KOPT-K1 (cell line): Measurements from ENCODE around the gene KRTAP19-8.

Experiments used
- H3K27ac ChIP-seq: fragments of 200-600 bp; sonication (generic); 2 replicates; pipeline ENCODE4 v1.5.1; 2016; ENCODE audit warnings: antibody characterized with exemption, mild to moderate bottlenecking, low read depth, low read length; ENCODE audit not compliant: poor library complexity, severe bottlenecking
- H3K36me3 ChIP-seq: fragments of 200-600 bp; sonication (generic); 2 replicates; pipeline ENCODE4 v1.5.1; 2017; ENCODE audit warnings: antibody characterized with exemption, mild to moderate bottlenecking, low read length, moderate library complexity; ENCODE audit not compliant: insufficient read depth
- H3K9me3 ChIP-seq: fragments of 200-600 bp; sonication (generic); 2 replicates; pipeline ENCODE4 v1.5.1; 2017; ENCODE audit warnings: antibody characterized with exemption, low read length, mild to moderate bottlenecking; ENCODE audit not compliant: insufficient read depth, poor library complexity, severe bottlenecking

KRTAP19-8 gene, protein sequence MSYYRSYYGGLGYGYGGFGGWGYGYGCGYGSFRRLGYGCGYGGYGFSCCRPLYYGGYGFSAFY

DNA sequence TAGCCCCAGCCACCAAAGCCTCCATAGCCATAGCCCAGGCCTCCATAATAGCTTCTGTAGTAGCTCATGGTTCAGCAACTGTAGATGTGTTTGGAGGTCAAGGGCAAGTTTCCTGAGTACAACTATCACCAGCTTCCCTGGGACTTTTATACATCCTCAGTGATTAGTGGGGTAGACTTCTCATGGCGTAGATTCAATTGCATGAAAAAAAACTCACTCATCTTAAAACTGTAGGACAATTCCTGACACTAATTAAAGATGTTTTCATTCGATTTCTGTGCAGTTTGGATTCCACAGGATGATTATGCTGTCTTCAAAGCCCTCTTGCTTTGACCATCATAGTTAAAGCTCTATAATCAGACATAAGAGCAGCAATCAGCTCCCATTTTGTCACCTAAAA is at the start of gene KRTAP19-8:
TSS of gene KRTAP19-8 (minus strand) at position 101 of the 400 bp plus-strand sequence. CDS start at position 68, 33 bp downstream.
- H3K36me3 ChIP-seq: no peaks in the 10 kb centered on the region
- no peaks in the 10 kb centered on the region for H3K9me3 ChIP-seq
- no peak within 1 kb of the TSS for H3K27ac ChIP-seq

DNA sequence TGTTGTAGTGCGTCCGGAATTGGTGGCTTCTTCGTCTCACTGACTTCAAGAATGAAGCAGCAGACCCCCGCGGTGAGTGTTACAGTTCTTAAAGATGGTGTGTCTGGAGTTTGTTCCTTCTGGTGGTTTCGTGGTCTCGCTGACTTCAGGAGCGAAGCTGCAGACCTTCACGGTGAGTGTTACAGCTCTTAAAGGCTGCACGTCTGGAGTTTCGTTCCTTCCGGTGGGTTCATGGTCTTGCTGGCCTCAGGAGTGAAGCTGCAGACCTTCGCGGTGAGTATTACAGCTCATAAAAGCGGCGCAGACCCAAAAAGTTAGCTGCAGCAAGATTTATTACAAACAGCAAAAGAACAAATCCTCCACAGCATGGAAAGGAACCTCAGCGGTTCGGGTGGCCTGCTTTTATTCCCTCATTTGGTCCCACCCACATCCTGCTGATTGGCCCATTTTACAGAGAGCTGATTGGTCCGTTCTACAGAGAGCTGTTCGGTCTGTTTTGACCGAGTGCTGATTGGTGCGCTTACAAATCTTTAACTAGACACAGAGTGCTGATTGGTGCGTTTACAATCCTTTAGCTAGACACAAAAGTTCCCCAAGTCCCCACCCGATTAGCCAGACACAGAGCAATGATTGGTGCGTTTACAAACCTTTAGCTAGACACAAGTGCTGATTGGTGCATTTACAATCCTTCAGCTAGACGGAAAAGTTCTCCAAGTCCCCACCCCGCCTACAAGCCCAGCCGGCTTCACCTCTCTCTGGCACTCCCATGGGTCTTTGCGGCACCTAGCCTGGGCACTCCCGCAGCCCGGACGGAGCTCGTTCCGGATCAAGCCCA is 49.6 kb upstream of the KRTAP19-8 start:
- Histone ChIP-seq H3K9me3 (no peaks in the 10 kb centered on the region), H3K27ac (no peak overlapping the region), H3K36me3 (no peaks in the 10 kb centered on the region)

DNA sequence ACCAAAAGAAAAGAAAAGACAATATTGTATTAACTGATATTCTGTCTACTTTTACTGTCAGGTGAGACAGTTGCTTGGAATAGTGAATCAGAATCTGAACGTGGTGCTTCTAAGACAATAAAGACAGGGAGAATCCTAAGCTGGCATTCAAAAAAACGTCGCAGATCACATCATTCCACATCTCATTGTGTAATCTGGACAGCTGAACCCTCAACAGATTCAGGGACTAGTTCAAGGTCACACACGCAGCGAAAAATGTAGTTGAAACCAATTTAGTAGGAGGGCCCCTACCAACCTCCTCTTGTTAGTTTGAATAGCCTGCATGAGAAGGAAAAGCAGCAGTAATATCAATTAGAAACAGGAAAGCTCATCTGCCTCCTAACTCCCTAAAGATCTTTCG is 46.4 kb upstream of the KRTAP19-8 start:
- Histone ChIP-seq H3K9me3 (no peaks in the 10 kb centered on the region), H3K36me3 (no peaks in the 10 kb centered on the region), H3K27ac (no peak overlapping the region)

DNA sequence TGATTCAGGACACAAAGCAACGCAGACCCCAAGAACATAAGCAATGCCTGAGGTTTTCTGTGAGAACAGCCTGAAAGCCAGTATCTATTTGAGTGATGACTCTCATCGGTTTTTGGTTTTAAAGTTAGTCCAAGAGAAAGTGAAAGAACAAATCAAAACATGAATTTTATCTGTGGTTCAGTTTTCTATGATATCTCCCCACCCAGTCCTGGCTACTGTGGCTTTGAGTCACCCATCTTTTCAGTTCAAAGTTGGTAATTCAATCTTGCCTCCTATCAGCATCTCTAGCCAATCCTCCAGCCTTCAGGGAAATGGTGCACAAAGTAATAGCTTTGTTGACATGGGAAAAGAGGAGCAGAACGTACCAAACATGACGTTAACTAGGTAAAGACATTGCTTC is 40.5 kb upstream of the KRTAP19-8 start:
- Histone ChIP-seq H3K36me3 (no peaks in the 10 kb centered on the region), H3K9me3 (no peaks in the 10 kb centered on the region), H3K27ac (no peak overlapping the region)

DNA sequence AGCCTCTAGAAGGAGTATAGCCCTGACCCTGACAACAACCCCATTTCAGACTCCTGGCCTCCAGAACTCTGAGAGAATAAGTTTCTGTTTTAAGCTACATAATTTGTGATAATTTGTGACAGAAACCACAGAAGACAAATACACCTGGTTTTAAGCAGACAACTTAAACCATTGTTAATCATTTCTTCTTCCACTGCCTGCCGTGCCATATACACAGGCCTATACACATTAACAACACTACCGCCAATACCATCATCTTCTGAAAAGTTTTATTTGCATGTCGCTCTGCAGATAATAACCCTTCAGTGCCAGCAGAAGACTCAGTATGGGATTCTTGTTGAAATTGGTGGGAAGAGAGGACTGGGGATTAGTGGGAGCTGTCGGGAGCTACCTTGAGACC is 39.9 kb upstream of the KRTAP19-8 start:
- H3K9me3 ChIP-seq: no peaks in the 10 kb centered on the region
- H3K36me3 ChIP-seq: no peaks in the 10 kb centered on the region
- no peak overlapping the region for H3K27ac ChIP-seq

DNA sequence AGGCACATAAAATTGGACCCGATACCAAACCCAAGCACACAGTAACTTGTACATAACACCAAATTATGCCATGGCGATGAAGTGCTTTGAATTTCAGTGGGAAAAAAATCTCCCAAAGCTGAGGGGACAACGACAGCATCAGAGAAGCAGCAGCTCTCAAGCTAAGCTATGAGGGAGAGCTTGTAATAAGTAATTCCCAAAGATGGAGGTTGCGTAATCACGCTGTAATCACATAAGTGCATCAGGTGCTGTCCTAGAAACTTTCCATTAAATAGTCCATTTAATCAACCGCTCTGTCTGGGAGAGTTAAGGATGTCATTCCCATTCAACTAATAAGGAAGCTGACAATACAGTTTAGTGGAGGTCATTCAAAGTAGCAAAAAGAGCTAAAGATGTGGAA is 37.6 kb upstream of the KRTAP19-8 start:
- Histone ChIP-seq H3K36me3 (no peaks in the 10 kb centered on the region), H3K9me3 (no peaks in the 10 kb centered on the region), H3K27ac (no peak overlapping the region)

DNA sequence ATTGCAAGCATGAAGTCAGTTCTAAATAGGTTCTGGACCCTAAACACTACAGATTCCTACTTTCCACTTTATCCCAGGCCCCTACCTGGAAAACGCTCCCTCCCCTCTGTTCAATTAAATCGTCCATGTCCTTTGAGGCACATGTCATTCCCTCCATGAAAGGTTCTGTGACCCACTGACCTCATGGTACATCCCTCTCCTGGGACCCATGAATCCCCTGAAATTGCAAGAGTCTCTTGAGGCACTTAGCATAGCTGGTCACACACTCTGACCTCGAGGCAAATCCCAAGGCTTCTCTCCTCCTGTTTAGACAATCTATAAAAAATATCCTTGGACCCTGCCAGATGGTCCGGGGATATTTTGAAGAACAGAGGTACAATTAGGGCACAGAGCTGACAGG is 34.3 kb upstream of the KRTAP19-8 start:
- H3K9me3 ChIP-seq: no peaks in the 10 kb centered on the region
- no peak overlapping the region for H3K27ac ChIP-seq
- no peaks in the 10 kb centered on the region for H3K36me3 ChIP-seq

DNA sequence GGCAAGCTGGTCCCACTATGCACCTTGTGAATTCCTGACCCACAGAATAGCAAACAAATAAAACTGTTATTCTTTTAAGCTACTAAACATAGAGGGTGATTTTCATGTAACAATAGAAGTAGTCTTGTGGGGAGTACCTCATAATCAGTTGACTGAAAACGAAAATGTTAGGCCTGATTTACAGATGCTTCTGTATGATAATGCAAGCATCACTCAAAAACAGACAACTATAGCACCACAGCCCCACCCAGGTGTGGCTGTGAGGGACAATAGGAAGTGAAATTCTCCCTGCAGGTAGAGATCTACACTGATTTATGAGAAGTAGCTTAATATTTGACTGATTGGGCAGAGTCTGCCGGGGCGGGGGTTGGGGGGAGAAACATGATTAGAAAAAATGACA is 26.5 kb upstream of the KRTAP19-8 start:
- Histone ChIP-seq H3K27ac (no peak overlapping the region), H3K9me3 (no peaks in the 10 kb centered on the region), H3K36me3 (no peaks in the 10 kb centered on the region)

DNA sequence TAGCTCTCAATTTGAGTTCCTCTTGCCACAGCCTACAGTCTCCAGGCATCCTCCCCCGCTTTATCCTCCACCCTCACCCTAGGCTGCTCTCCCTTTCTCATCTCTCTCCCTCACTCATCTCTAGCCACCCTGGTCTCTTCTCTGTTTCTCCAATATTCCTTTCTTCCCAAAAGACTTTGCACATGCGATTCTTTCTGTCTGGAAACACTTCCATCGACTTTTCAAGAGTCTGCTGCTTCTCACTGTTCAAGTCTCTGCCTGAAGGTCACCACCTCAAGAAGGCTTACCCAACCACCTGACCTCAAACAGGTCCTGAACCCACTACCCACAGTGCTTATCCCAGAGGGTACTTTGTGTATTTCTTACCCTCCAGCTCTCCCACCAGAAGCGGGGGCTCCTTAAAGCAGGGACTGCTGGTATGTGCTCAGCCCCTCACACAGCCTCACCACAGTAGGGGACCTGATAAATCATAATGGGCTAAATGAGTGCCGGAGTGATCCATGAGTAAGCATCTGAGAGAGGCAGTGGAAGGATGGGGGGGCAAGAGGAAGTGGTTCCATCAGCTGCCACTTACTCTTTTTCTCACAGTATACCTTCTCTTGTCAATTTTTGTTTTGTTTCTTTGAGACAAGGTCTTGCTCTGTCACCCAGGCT is 14.3 kb upstream of the KRTAP19-8 start:
- Histone ChIP-seq H3K27ac (no peak overlapping the region), H3K36me3 (no peaks in the 10 kb centered on the region), H3K9me3 (no peaks in the 10 kb centered on the region)

DNA sequence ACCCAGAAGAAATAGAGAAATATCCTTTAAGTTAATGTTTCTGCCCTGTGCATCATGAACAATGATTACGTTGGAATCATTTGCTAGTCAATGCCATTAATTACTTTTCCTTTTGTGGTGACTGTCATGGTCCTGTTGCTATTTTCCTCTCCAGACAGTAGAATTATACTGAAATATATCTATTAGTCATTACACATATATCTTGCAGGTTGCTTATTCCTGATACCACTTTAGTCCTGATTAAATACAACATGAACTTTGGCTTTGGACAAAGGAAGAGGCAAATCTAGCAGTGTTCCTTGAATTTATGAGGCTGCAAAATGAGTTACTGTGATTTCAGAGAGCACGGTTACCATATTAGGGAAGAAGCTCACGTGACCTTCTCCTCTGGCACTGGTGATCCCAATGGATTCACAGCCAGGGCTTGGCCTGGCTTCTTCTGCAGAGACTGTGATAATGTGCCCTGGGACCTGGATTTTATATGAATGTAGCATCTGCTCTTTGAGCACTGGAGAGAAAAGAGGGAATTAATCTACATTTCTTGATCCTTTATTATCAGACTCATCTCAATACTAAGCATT is 12.4 kb upstream of the KRTAP19-8 start:
- Histone ChIP-seq H3K27ac (no peak overlapping the region), H3K9me3 (no peaks in the 10 kb centered on the region), H3K36me3 (no peaks in the 10 kb centered on the region)

DNA sequence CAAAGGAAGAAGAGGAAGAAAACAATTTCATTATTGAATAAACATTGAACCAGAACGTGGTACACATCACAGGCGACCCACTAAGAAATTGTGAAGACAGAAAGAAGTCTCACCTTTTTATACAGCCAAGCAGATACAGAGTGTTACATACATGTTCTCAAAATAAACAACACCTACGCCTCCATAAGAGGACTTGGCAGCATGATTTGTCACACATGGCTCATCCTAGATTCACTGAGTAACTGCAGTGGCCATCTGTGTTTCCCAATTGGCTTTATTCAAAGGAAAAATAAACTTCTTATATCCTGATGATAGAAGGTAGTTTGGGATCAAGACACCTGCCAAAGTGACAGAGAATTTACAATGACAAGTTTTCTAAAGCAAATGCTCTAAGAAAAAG is 7.6 kb upstream of the KRTAP19-8 start:
- Histone ChIP-seq H3K36me3 (no peaks in the 10 kb centered on the region), H3K9me3 (no peaks in the 10 kb centered on the region), H3K27ac (no peak overlapping the region)

DNA sequence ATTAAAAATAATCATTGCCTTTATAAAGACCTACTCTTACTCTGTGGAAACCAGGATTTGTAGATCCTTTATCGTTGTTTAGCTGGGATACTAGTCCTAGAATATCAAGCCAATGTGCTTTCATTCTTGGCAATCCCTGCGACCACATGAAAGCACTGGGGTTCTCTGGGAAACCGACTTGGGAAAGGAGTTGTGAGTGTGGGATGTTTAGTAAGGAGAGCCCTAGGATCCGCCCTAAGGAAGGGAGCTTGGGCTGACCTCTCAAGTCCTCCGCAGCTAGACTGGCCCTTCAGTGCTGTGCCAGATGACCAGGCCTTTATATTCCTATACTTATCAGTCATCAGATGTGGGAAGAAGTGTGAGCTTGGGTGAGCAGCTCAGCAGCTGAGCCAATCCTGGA is 5.2 kb upstream of the KRTAP19-8 start:
- Histone ChIP-seq H3K9me3 (no peaks in the 10 kb centered on the region), H3K27ac (no peak overlapping the region), H3K36me3 (no peaks in the 10 kb centered on the region)

DNA sequence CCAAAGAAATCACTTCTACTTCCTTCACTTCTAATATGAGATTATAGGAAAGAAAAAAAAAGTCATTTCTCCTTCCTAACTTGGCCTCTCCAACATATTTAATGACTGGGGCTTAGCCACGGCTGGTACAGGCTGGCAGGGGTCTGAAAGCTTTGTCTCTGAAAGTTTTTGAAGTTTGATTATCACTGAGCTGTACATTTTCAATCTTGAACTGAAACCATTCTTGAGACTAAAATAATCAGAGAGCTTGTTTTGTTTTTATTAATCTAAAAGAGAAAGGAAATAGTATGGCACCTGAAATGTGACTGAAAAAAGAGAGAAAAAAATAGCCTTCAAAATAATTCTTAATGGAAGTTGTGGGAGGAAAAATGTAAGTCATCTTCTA is 3.8 kb upstream of the KRTAP19-8 start:
- H3K9me3 ChIP-seq: no peaks in the 10 kb centered on the region
- H3K36me3 ChIP-seq: no peaks in the 10 kb centered on the region
- no peak overlapping the region for H3K27ac ChIP-seq

DNA sequence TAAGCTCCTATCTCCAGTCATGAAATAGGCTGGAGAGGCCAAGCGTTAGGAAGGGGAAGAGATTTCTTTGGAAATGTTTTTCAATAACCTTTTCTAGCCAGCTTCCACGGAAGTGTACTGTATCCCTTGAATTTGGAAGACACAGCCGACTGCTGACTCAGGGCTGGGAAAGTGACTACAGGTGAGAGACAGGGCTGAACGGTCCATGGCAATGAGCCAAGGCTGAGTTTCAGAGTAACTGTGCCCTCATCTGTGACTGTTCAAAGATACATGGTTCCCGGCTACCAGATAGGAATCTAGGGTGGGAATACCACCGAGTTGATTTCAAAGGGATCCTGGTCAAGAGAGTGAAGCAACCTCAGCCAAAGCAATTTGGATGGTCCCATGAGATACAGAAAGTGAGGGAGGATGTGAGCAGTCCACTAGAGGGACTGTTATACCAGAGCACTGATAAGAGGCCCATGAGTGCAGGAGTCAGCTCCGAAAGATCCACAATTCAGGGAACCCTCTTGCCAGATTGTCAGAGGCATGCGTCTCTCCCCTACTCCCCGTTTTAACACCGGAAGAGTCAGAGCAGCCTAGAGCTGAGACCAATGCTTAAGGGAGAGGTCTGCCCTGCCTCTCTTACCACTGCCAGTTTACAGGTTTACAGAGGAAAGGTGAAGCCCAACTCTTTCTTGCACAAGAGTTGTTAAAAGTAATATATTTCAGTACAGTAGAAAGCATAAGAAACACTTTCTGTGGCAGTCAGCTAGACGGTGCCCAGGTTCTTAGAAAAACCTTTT is 3.2 kb upstream of the KRTAP19-8 start:
- Histone ChIP-seq H3K9me3 (no peaks in the 10 kb centered on the region), H3K27ac (no peak overlapping the region), H3K36me3 (no peaks in the 10 kb centered on the region)

DNA sequence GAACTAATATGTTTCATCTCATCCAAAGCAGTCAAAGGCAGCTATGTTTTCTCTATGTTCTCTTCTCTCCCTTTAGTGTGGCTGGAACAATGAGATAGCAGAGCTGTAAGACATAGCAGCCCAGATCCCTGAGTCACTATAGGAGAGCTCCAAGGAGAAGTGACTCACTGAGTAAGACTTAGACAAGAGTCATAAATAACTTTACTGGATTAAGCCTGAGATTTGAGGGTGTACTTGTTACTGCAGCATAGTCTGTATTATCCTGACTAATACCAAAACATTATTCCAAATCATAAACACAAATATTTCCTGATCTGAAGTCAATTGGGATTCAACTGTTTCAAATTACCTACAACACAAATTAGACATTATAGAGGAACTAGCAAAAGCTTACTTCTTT is 3.9 kb downstream of the KRTAP19-8 start:
- no peaks in the 10 kb centered on the region for H3K9me3 ChIP-seq
- no peak overlapping the region for H3K27ac ChIP-seq
- no peaks in the 10 kb centered on the region for H3K36me3 ChIP-seq
